HUES6 (cell line): ENCODE results near the gene HYOU1.
A peak's percentile ranks its signal among the peaks of the same experiment; 100 is the strongest.

Experiments used
- H3K27ac ChIP-seq: 2 replicates; pipeline ENCODE4 v1.7.0; 2013; ENCODE audit warnings: low read depth, mild to moderate bottlenecking, low read length, inconsistent platforms
- H3K27me3 ChIP-seq: 2 replicates; pipeline ENCODE4 v1.6.1; 2013; ENCODE audit warnings: low read length; ENCODE audit not compliant: control insufficient read depth, insufficient read depth
- H3K36me3 ChIP-seq: 2 replicates; pipeline ENCODE4 v1.6.1; 2013; ENCODE audit warnings: low read length; ENCODE audit not compliant: control insufficient read depth, insufficient read depth
- H3K4me1 ChIP-seq: 2 replicates; pipeline ENCODE4 v1.6.1; 2013; ENCODE audit warnings: low read length; ENCODE audit not compliant: control insufficient read depth, insufficient read depth
- H3K4me3 ChIP-seq: 2 replicates; pipeline ENCODE4 v1.5.1; 2013; ENCODE audit warnings: low read depth, low read length
- H3K9ac ChIP-seq: one replicate; pipeline ENCODE4 v1.6.1; 2013; ENCODE audit warnings: mild to moderate bottlenecking, low read length
- H3K9me3 ChIP-seq: 2 replicates; pipeline ENCODE4 v1.6.1; 2013; ENCODE audit warnings: low read depth, low read length; ENCODE audit not compliant: control insufficient read depth, insufficient read depth

The HYOU1 gene

DNA sequence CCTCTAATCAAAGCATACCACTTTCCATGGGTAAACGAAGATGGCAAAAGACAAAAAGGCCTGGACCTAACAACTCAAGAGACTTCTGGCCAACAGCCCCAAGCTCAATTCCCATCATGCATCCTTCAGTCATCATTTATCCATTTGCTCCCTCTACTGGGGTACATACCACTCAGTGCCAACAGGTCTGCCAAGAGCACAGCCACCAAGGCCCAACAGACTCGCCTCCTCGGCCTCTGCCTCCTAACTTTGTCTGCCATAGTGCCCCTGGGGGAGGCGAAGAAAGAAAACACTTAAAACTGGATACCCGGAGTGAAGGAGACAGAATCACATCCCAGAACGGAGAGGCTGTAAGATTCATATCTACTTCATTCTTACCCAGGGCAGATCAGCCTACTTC lies 1.1 kb downstream of the HYOU1 start:
- Histone ChIP-seq H3K36me3 (peaks cover 49% of the 10 kb centered on the region), H3K4me3 (peak overlapping the region; percentile 78), H3K9ac (peak overlapping the region; percentile 92), H3K27me3 (no peaks in the 10 kb centered on the region), H3K4me1 (peaks cover 6% of the 10 kb centered on the region), H3K27ac (0 out of 2 replicates have a peak overlapping the region, but pooled peaks have one; percentile 93), H3K9me3 (no peaks in the 10 kb centered on the region)

- Histone ChIP-seq H3K9me3 (no peaks in the 10 kb centered on the region), H3K4me3 (no peak overlapping the region), H3K36me3 (peaks cover 64% of the 10 kb centered on the region), H3K27me3 (no peaks in the 10 kb centered on the region), H3K27ac (no peak overlapping the region), H3K9ac (no peak overlapping the region), H3K4me1 (peaks cover 6% of the 10 kb centered on the region)
Measured at GRCh38 chr11:119054418-119054817, 2.6 kb downstream of the HYOU1 start.

- H3K9ac ChIP-seq: no peak overlapping the region
- H3K4me1 ChIP-seq: peaks cover 6% of the 10 kb centered on the region
- no peak overlapping the region for H3K4me3 ChIP-seq
- H3K9me3 ChIP-seq: no peaks in the 10 kb centered on the region
- peaks cover 85% of the 10 kb centered on the region for H3K36me3 ChIP-seq
- no peaks in the 10 kb centered on the region for H3K27me3 ChIP-seq
- H3K27ac ChIP-seq: no peak overlapping the region
Measured at GRCh38 chr11:119052163-119052814, 4.7 kb downstream of the HYOU1 start.

DNA sequence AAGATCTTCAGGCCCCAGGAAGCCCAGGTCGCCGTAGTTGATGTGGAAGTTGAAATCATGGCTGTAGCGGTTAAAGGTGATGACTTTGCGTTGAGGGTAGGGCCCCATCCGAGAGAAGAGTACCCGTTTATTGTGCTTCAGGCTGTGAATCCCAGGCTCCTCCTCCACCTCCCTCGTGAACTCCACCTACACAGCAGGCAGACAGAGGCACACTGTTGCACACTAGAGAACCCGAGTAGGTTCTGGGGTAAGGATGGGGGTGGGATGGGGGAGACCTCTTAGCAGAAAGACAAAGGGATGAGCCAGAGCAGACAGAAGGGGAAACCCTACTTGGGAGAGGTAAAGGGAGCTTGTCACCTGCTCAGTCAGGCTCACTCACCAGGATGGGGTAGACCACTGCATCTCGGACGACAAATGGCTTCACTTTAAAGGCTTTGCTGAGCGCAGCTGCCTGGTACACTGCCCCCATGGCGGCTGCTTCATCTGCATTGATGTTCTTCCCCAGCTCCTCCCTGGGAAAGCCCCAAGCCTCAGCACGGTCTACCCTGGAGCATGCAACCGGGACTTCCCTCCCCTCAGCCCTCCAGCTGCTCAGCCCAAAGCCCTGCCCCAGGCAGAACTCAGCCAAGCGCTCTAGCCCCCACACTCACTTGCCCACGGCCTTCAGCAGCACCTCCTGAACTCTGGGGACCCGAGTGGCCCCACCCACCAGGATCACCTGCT lies 5.4 kb downstream of the HYOU1 start:
- H3K4me3 ChIP-seq: no peak overlapping the region
- no peak overlapping the region for H3K27ac ChIP-seq
- peaks cover 92% of the 10 kb centered on the region for H3K36me3 ChIP-seq
- peaks cover 6% of the 10 kb centered on the region for H3K4me1 ChIP-seq
- no peaks in the 10 kb centered on the region for H3K27me3 ChIP-seq
- H3K9me3 ChIP-seq: no peaks in the 10 kb centered on the region
- no peak overlapping the region for H3K9ac ChIP-seq

- H3K9me3 ChIP-seq: no peaks in the 10 kb centered on the region
- H3K9ac ChIP-seq: no peak overlapping the region
- peaks cover 96% of the 10 kb centered on the region for H3K36me3 ChIP-seq
- no peaks in the 10 kb centered on the region for H3K4me1 ChIP-seq
- H3K27ac ChIP-seq: no peak overlapping the region
- no peak overlapping the region for H3K4me3 ChIP-seq
- H3K27me3 ChIP-seq: no peaks in the 10 kb centered on the region
Measured at GRCh38 chr11:119049081-119049480, 7.9 kb downstream of the HYOU1 start.

- Histone ChIP-seq H3K36me3 (peaks cover 92% of the 10 kb centered on the region), H3K27ac (no peak overlapping the region), H3K4me1 (no peaks in the 10 kb centered on the region), H3K4me3 (no peak overlapping the region), H3K27me3 (no peaks in the 10 kb centered on the region), H3K9ac (no peak overlapping the region), H3K9me3 (no peaks in the 10 kb centered on the region)
Measured at GRCh38 chr11:119048644-119049043, 8.4 kb downstream of the HYOU1 start.

- Histone ChIP-seq H3K4me3 (no peak overlapping the region), H3K4me1 (no peaks in the 10 kb centered on the region), H3K27ac (no peak overlapping the region), H3K9ac (no peak overlapping the region), H3K36me3 (peaks cover 78% of the 10 kb centered on the region), H3K27me3 (no peaks in the 10 kb centered on the region), H3K9me3 (no peaks in the 10 kb centered on the region)
Measured at GRCh38 chr11:119047205-119047604, 9.8 kb downstream of the HYOU1 start.

- no peaks in the 10 kb centered on the region for H3K4me1 ChIP-seq
- H3K27ac ChIP-seq: no peak overlapping the region
- no peaks in the 10 kb centered on the region for H3K27me3 ChIP-seq
- H3K36me3 ChIP-seq: peaks cover 70% of the 10 kb centered on the region
- no peak overlapping the region for H3K4me3 ChIP-seq
- no peak overlapping the region for H3K9ac ChIP-seq
- H3K9me3 ChIP-seq: no peaks in the 10 kb centered on the region
Measured at GRCh38 chr11:119046489-119046888, 10.5 kb downstream of the HYOU1 start.

- Histone ChIP-seq H3K9me3 (no peaks in the 10 kb centered on the region), H3K9ac (no peak overlapping the region), H3K36me3 (peaks cover 53% of the 10 kb centered on the region), H3K27me3 (no peaks in the 10 kb centered on the region), H3K4me3 (no peak overlapping the region), H3K4me1 (peaks cover 4% of the 10 kb centered on the region; the same call in 1 of the 2 replicates), H3K27ac (no peak overlapping the region)
Measured at GRCh38 chr11:119044708-119045107, 12.3 kb downstream of the HYOU1 start.

DNA sequence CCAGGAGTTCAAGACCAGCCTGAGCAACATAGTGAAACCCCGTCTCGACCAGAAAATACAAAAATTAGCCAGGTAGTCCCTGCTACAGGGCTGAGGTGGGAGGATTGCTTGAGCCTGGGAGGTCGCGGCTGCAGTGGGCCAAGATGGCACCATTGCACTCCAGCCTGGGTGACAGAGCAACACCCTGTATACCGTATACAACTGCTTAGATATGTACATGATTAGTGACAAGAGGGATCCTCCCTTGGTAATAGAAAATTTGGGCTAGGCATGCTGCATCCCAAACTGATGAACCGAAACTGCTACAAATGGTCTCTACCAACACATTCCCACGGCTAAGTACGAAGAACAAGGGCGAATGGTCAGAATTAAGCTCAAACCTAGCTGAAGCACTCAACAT lies 14.1 kb downstream of the HYOU1 start:
- Histone ChIP-seq H3K4me1 (peaks cover 12% of the 10 kb centered on the region; the same call in 1 of the 2 replicates), H3K9ac (no peak overlapping the region), H3K27me3 (no peaks in the 10 kb centered on the region), H3K4me3 (no peak overlapping the region), H3K27ac (no peak overlapping the region), H3K36me3 (peaks cover 35% of the 10 kb centered on the region), H3K9me3 (no peaks in the 10 kb centered on the region)

GRCh38 chr11:119041821-119042514 lies 15.0 kb downstream of the HYOU1 start:
- no peak overlapping the region for H3K4me3 ChIP-seq
- no peaks in the 10 kb centered on the region for H3K9me3 ChIP-seq
- H3K27me3 ChIP-seq: no peaks in the 10 kb centered on the region
- no peak overlapping the region for H3K27ac ChIP-seq
- H3K36me3 ChIP-seq: peaks cover 25% of the 10 kb centered on the region
- peaks cover 12% of the 10 kb centered on the region; the same call in 1 of the 2 replicates for H3K4me1 ChIP-seq
- no peak overlapping the region for H3K9ac ChIP-seq
